BLaER1 (cell line): Measurements from ENCODE around the gene AP5B1.
"Not testable (repeated sequence)": the region's sequence is repeated elsewhere in the genome, so short reads cannot be mapped to it uniquely, and the experiment has no call there.

ENCODE experiments used
- H3K27ac ChIP-seq: shearing (Covaris generic); formaldehyde crosslinking; 2 replicates; pipeline ENCODE4 v1.8.1; 2022
- H3K27me3 ChIP-seq: shearing (Covaris generic); formaldehyde crosslinking; 2 replicates; pipeline ENCODE4 v1.8.1; 2022
- H3K36me3 ChIP-seq: shearing (Covaris generic); formaldehyde crosslinking; 2 replicates; pipeline ENCODE4 v1.8.1; 2022
- H3K4me1 ChIP-seq: shearing (Covaris generic); formaldehyde crosslinking; 2 replicates; pipeline ENCODE4 v1.8.1; 2022
- H3K4me2 ChIP-seq: shearing (Covaris generic); formaldehyde crosslinking; 2 replicates; pipeline ENCODE4 v1.8.1; 2022
- H3K4me3 ChIP-seq: shearing (Covaris generic); formaldehyde crosslinking; 2 replicates; pipeline ENCODE4 v1.8.1; 2022
- H3K9ac ChIP-seq: shearing (Covaris generic); formaldehyde crosslinking; 2 replicates; pipeline ENCODE4 v1.8.1; 2022
- H3K9me3 ChIP-seq: shearing (Covaris generic); formaldehyde crosslinking; 2 replicates; pipeline ENCODE4 v1.8.1; 2022
- H4K20me1 ChIP-seq: shearing (Covaris generic); formaldehyde crosslinking; 2 replicates; pipeline ENCODE4 v1.8.1; 2022
- Cebpa-rat ChIP-seq: shearing (Covaris generic); IDR thresholded peaks from 2 replicates; pipeline ENCODE4 v1.8.1; 2022

The AP5B1 gene

DNA sequence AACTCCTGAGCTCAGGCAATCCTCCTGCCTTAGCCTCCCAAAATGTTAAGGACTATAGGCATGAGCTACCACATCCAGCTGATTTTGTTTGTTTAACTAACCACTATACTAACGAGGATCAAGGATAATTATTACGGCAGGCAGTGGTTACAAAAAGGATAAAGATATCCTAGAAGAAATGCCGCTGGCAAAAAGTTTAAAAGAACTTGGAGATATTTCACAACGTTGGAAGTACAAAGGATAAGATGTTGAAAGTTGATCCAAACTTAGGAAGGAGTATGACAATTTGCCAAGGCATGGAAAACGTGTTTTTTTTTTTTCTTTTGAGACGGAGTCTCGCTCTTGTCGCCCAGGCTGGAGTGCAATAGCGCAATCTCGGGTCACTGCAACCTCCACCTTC is 13.4 kb downstream of the AP5B1 start:
- Histone ChIP-seq H4K20me1 (peaks cover 7% of the 10 kb centered on the region; the same call in 1 of the 2 replicates), H3K27ac (no peak overlapping the region), H3K4me2 (no peak overlapping the region), H3K9ac (no peak overlapping the region), H3K4me1 (peaks cover 11% of the 10 kb centered on the region), H3K4me3 (no peak overlapping the region), H3K36me3 (peaks cover 6% of the 10 kb centered on the region; the same call in 1 of the 2 replicates), H3K27me3 (no peaks in the 10 kb centered on the region), H3K9me3 (peaks cover 8% of the 10 kb centered on the region)
- no peak for TF ChIP-seq Cebpa-rat

DNA sequence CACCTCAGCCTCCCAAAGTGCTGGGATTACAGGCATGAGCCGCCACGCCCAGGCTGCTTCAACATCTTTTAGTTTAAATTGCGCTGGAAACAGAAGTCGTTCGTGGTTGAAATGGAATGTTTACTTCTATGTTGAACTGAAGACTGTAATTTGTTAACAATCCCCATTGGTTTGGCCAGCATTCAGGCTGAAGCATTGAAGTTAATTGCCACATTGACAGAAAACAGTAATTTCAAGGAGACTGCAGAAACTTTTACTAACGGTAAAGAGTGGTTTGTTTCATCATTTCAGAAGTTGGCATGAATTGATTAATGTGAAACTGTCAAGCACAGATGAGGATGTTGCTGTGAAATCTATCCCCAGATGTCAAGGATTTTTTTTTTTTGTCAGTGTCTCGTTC is 14.2 kb downstream of the AP5B1 start:
- no peaks in the 10 kb centered on the region for H3K27me3 ChIP-seq
- H3K9me3 ChIP-seq: peaks cover 8% of the 10 kb centered on the region
- no peak overlapping the region for H3K27ac ChIP-seq
- H3K9ac ChIP-seq: no peak overlapping the region
- H3K4me1 ChIP-seq: peaks cover 11% of the 10 kb centered on the region
- H3K36me3 ChIP-seq: peaks cover 6% of the 10 kb centered on the region; the same call in 1 of the 2 replicates
- H3K4me3 ChIP-seq: no peak overlapping the region
- H3K4me2 ChIP-seq: no peak overlapping the region
- H4K20me1 ChIP-seq: no peaks in the 10 kb centered on the region
- TF ChIP-seq Cebpa-rat: no peak

DNA sequence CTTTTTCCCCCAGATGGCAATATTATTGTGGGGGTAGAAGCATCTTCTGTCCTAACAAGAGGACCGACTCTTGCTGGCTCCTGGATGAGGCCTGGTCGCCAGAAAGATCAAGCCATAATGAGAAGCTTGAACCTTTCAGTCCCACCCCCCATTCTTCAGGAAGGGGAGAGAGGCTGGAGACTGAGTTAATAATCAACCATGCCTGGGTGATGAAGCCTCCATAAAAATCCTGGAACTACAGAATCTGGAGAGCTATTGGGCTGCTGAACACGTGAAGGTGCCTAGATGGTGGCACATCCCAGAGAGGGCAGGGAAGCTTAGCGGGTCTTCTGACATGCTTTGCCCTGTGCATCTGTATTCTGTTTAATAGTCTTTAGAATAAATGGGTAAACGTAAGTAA is 16.3 kb downstream of the AP5B1 start:
- no peak for TF ChIP-seq Cebpa-rat
- H3K4me3 ChIP-seq: no peak overlapping the region
- H3K27me3 ChIP-seq: no peaks in the 10 kb centered on the region
- peaks cover 8% of the 10 kb centered on the region for H3K9me3 ChIP-seq
- H3K4me1 ChIP-seq: peaks cover 5% of the 10 kb centered on the region; the same call in 1 of the 2 replicates
- no peaks in the 10 kb centered on the region for H4K20me1 ChIP-seq
- no peak overlapping the region for H3K4me2 ChIP-seq
- peaks cover 6% of the 10 kb centered on the region; the same call in 1 of the 2 replicates for H3K36me3 ChIP-seq
- no peak overlapping the region for H3K27ac ChIP-seq
- no peak overlapping the region for H3K9ac ChIP-seq

DNA sequence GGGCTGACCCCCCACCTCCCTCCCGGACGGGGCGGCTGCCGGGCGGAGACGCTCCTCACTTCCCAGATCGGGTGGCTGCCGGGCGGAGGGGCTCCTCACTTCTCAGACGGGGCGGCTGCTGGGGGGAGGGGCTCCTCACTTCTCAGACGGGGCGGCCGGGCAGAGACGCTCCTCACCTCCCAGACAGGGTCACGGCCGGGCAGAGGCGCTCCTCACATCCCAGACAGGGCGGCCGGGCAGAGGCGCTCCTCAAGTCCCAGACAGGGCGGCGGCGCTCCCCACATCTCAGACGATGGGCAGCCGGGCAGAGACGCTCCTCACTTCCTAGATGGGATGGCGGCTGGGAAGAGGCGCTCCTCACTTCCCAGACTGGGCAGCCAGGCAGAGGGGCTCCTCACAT is 18.0 kb downstream of the AP5B1 start:
- not testable (repeated sequence) for H3K4me3 ChIP-seq, H3K4me2 ChIP-seq, H3K27me3 ChIP-seq, H3K9ac ChIP-seq, H3K4me1 ChIP-seq, H3K36me3 ChIP-seq, H3K9me3 ChIP-seq, H3K27ac ChIP-seq, H4K20me1 ChIP-seq

DNA sequence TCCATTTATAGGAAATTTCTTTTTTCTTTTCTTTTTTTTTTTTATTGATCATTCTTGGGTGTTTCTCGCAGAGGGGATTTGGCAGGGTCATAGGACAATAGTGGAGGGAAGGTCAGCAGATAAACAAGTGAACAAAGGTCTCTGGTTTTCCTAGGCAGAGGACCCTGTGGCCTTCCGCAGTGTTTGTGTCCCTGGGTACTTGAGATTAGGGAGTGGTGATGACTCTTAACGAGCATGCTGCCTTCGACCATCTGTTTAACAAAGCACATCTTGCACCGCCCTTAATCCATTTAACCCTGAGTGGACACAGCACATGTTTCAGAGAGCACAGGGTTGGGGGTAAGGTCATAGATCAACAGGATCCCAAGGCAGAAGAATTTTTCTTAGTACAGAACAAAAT is 18.6 kb downstream of the AP5B1 start:
- H3K4me2 ChIP-seq, H3K36me3 ChIP-seq, H3K9ac ChIP-seq, H3K9me3 ChIP-seq, H3K27ac ChIP-seq, H4K20me1 ChIP-seq, H3K4me1 ChIP-seq, H3K4me3 ChIP-seq, H3K27me3 ChIP-seq: not testable (repeated sequence)

DNA sequence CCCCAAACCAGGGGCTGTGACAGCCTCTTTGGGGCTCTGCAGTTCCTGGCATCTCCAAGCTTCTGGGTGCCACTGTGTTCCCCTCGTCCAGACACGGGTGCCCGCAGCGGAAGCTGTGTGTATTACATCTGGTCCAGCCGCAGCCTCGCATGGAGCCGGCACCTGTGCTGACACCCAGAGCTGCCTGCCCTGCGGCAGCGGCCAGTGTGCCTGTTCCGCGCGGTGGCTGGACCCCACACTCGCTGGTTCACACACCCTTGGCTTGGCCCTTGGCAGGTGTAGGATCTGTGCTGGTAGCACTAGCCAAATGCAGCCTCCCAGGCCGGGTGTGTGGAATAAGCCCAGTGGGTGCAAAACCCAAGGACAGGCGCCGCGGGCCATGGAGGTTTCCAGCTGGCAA is 35.7 kb downstream of the AP5B1 start:
- H3K9ac ChIP-seq: no peak overlapping the region
- H3K4me2 ChIP-seq: no peak overlapping the region
- TF ChIP-seq Cebpa-rat: no peak
- H3K27ac ChIP-seq: no peak overlapping the region
- H3K36me3 ChIP-seq: no peaks in the 10 kb centered on the region
- no peaks in the 10 kb centered on the region for H3K27me3 ChIP-seq
- H3K9me3 ChIP-seq: no peaks in the 10 kb centered on the region; the same call in 1 of the 2 replicates
- no peaks in the 10 kb centered on the region for H4K20me1 ChIP-seq
- no peak overlapping the region for H3K4me3 ChIP-seq
- no peaks in the 10 kb centered on the region for H3K4me1 ChIP-seq

DNA sequence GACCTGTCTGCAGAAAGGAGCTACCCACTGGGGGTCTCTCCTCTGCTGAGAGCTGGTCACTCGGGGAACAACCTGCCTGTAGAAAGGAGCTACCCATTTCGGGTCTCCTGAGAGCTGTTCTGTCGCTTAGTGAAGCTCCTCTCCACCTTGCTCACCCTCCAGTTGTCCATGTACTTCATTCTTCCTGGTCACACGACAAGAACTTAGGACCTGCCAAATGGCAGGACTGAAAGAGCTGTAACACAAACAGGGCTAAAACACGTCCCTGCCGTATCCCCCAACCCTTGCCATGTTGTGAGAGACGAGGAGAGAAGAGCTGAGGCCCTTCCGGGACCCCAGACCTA is 36.1 kb downstream of the AP5B1 start:
- no peak overlapping the region for H3K27ac ChIP-seq
- H3K36me3 ChIP-seq: no peaks in the 10 kb centered on the region
- no peaks in the 10 kb centered on the region; the same call in 1 of the 2 replicates for H3K9me3 ChIP-seq
- H3K4me2 ChIP-seq: no peak overlapping the region
- H3K4me3 ChIP-seq: no peak overlapping the region
- TF ChIP-seq Cebpa-rat: no peak
- H3K9ac ChIP-seq: no peak overlapping the region
- no peaks in the 10 kb centered on the region for H4K20me1 ChIP-seq
- H3K4me1 ChIP-seq: no peaks in the 10 kb centered on the region
- H3K27me3 ChIP-seq: no peaks in the 10 kb centered on the region

DNA sequence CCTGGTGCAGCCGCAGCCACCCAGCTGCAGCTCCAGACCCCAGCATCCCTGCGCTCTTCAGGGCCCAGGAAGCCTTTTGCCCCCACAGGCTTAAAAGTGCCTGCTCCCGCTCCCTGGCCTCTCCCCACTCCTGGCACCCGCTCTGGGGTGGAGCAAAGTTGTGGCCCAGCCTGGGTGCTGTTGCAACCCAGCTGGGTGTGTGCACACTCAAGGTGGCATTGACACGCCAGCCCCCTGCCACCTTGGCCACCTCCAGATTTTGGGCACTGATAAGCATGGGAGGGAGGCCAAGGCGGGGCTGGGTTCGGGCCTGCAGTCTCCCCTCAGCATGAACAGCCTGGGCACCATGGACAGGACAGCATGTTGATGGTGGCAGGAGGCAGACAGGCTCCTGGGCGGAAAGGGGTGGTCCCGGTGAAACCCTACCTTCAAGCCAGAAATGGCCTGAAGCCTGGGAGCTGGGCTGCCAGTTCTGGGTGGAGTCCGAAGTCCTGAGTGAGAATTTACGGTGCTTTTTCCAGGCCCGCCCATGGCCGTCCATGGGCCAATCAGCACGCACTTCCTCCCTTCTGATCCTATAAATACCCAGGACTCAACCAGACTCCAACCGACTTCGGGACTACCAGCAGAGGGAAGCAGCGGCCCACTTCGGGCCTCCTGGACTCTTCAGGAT is 36.6 kb downstream of the AP5B1 start:
- H3K27me3 ChIP-seq: no peaks in the 10 kb centered on the region
- no peak overlapping the region for H3K27ac ChIP-seq
- no peak overlapping the region for H3K4me3 ChIP-seq
- no peaks in the 10 kb centered on the region for H3K36me3 ChIP-seq
- no peak overlapping the region for H3K4me2 ChIP-seq
- no peaks in the 10 kb centered on the region for H4K20me1 ChIP-seq
- peaks cover under 1% of the 10 kb centered on the region; the same call in 1 of the 2 replicates for H3K9me3 ChIP-seq
- no peak for TF ChIP-seq Cebpa-rat
- H3K9ac ChIP-seq: no peak overlapping the region
- H3K4me1 ChIP-seq: no peaks in the 10 kb centered on the region

DNA sequence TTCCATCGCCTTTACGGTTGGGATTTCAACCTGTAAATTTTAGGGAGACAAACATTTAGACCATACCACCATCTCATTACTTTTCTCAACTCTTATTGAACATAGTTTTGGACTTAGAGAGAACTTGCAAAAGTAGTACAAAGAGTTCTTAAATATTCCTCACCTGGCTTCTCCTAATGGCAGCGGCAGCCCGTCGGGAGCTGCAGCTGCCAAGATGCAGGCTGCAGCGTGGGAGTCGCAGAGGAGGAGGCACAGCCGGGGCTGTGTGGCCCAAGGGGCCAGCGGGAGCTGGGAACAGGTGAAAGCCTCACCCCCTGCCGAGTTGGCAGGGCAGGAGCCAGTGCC is 37.1 kb downstream of the AP5B1 start:
- H3K4me2 ChIP-seq: no peak overlapping the region
- H3K27me3 ChIP-seq: no peaks in the 10 kb centered on the region
- peaks cover 4% of the 10 kb centered on the region for H3K9me3 ChIP-seq
- no peak overlapping the region for H3K27ac ChIP-seq
- no peak overlapping the region for H3K9ac ChIP-seq
- no peak for TF ChIP-seq Cebpa-rat
- H3K4me1 ChIP-seq: no peaks in the 10 kb centered on the region
- no peak overlapping the region for H3K4me3 ChIP-seq
- H4K20me1 ChIP-seq: no peaks in the 10 kb centered on the region
- H3K36me3 ChIP-seq: no peaks in the 10 kb centered on the region

DNA sequence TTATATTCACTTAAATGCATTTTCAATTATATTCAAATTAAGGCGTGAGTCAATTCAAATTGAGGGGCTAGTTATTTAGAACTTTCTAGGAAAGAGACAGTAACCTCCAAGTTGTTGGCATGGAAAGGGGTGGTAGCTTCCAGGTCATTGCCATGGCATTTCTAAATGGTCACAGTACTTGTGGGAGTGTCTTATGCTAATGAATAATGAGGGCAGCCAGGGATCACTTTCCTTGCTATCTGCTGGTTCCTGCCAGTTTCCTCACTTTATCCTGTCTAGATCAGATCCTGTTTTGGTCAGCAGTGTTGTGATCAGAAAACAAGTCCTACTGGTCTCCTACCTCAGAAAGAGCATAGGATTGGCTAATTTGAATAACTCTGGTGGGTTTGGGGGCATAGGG is 38.4 kb downstream of the AP5B1 start:
- H3K36me3 ChIP-seq: no peaks in the 10 kb centered on the region
- no peak for TF ChIP-seq Cebpa-rat
- H4K20me1 ChIP-seq: no peaks in the 10 kb centered on the region
- H3K9me3 ChIP-seq: peaks cover 17% of the 10 kb centered on the region
- no peak overlapping the region for H3K4me2 ChIP-seq
- no peak overlapping the region for H3K27ac ChIP-seq
- H3K9ac ChIP-seq: no peak overlapping the region
- H3K4me1 ChIP-seq: no peaks in the 10 kb centered on the region
- no peak overlapping the region for H3K4me3 ChIP-seq
- H3K27me3 ChIP-seq: no peaks in the 10 kb centered on the region

DNA sequence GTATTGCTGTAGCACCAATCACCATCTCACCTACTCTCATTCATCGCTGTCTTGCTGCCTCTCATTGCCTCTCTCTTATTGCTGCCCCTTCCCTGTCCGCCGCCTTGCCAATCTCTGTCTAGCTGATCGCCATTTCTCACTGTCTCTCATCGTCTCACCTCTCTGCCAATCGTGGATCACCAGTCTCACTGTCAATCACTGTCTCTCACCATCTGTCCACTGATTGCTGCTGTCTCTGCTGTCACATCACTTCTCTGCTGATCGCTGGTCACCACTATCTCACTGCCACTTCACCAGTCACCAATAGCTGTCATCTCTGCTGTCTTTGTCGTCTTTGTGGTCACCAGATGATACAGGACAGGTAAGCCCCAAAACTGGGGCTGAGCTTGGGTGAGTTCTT is 39.6 kb downstream of the AP5B1 start:
- Histone ChIP-seq H3K9ac (no peak overlapping the region), H3K9me3 (peaks cover 28% of the 10 kb centered on the region), H3K4me3 (no peak overlapping the region), H3K4me1 (no peaks in the 10 kb centered on the region), H3K27me3 (no peaks in the 10 kb centered on the region), H3K27ac (no peak overlapping the region), H3K36me3 (no peaks in the 10 kb centered on the region), H4K20me1 (no peaks in the 10 kb centered on the region), H3K4me2 (no peak overlapping the region)
- TF ChIP-seq Cebpa-rat: no peak
